RWPE1 (cell line): Measurements from ENCODE around the gene ACSM5.
A peak's percentile ranks its signal among the peaks of the same experiment; 100 is the strongest.

Experiments used
- CTCF ChIA-PET: fragments of 350-600 bp; sonication (Branson Sonifier 250); formaldehyde crosslinking; extraction: SDS; loops from one replicate; lab custom pipeline; 2021; lab: Yijun Ruan, JAX
- POLR2A ChIA-PET: fragments of 400-600 bp; formaldehyde crosslinking; extraction: SDS; loops from one replicate; lab custom pipeline; 2020; ENCODE audit warnings: antibody characterized with exemption; ENCODE audit not compliant: low non-redundant PET; lab: Yijun Ruan, JAX
- DNase-seq: peaks from one replicate; pipeline ENCODE4 v3.0.0; 2012; ENCODE audit warnings: low spot score
- H3K27ac ChIP-seq: fragments of 450-650 bp; 2 replicates; pipeline ENCODE4 v1.5.1; 2017
- CTCF ChIP-seq: fragments of 450-650 bp; conservative IDR thresholded peaks from 2 replicates; pipeline ENCODE4 v1.5.1; 2017; ENCODE audit warnings: low read depth, mild to moderate bottlenecking

The ACSM5 gene

GRCh38 chr16:20377181-20377580, 32.2 kb upstream of the ACSM5 start:
- TF ChIP-seq CTCF, result no peak
- no peak for DNase-seq
- H3K27ac ChIP-seq, result no peak overlapping the region
- ChIA-PET POLR2A (no interaction called here), CTCF (interaction anchor here (0.6 to 1.9 kb wide), 4 partner anchors 8 to 478 kb away, joined by 3 to 6 read pairs (median 4); no protein-coding TSS in a partner anchor)

DNA sequence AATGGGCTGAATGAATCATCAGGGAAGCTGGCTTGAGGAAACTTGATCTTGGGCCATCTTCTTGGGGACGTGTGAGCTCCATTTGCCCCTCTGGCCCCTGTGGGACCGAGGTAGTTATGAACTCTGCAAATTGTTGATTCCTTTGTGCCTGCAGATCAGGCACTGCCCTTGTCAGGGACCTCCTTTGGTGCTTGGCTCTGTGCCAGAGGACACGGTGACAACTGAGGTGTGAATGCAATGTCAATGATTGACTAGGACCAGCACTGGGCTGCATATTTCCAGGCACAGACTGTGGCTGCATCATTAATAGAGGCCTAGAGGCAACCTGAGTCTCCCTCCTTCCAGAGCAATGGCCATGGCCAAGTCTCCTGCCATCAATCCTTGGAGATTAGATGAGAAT, 28.6 kb upstream of the ACSM5 start:
- ChIA-PET CTCF (interaction anchor here (0.5 kb wide), 1 partner anchor 776 kb away, joined by 3 read pairs; no protein-coding TSS in a partner anchor), POLR2A (no interaction called here)

DNA sequence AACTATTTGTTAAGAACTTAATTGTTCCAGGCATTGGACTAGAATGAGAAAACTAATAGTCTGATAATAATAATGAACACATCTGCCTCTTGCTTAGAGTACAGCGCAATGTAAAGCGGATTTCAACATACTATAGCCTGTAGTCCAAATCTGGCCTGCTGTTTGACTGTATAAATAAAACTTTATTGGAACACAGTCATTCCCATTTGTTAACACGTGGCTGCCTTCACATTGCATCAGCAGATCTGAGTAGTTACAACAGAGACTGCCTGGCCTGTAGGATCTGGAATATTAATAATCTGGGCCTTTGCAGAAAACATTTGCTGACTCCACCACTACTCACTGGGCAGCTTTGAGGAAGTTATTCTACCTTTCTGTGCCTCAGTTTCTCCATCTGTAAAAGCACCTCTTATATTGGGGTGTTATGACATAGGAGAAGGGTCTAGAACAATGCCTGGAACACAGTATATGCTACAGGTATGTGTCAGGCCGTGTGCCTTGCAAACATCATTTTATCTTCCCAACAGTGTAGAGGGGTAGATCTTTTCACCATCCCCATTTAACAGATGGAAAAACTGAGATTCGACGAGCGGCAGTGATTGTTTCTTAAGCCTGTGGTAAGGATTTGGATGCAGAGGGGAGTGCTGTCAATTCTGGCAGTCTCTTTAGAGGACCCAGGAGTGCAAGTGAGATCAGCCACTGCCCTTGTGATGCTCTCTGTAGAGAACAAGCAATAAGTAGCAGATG, 27.0 kb upstream of the ACSM5 start:
- no peak for TF ChIP-seq CTCF
- no peak overlapping the region for H3K27ac ChIP-seq
- ChIA-PET CTCF (interaction anchor here (1.0 to 4.1 kb wide), 3 partner anchors 9 to 475 kb away, joined by 3 to 71 read pairs (median 4); no protein-coding TSS in a partner anchor), POLR2A (no interaction called here)
- no peak for DNase-seq

More for the DNA sequence above, 28.6 kb upstream of the ACSM5 start:
- no peak overlapping the region for H3K27ac ChIP-seq
- TF ChIP-seq CTCF, result no peak
- DNase-seq, result no peak

- peak; percentile 82 for TF ChIP-seq CTCF
- POLR2A ChIA-PET, result no interaction called here
- CTCF ChIA-PET, result interaction anchor here (0.6 to 4.1 kb wide), 10 partner anchors 10 to 793 kb away, joined by 3 to 71 read pairs (median 4); no protein-coding TSS in a partner anchor
- no peak overlapping the region for H3K27ac ChIP-seq
- peak; percentile 63 for DNase-seq
Measured at GRCh38 chr16:20383106-20384029, 26.0 kb upstream of the ACSM5 start.

DNA sequence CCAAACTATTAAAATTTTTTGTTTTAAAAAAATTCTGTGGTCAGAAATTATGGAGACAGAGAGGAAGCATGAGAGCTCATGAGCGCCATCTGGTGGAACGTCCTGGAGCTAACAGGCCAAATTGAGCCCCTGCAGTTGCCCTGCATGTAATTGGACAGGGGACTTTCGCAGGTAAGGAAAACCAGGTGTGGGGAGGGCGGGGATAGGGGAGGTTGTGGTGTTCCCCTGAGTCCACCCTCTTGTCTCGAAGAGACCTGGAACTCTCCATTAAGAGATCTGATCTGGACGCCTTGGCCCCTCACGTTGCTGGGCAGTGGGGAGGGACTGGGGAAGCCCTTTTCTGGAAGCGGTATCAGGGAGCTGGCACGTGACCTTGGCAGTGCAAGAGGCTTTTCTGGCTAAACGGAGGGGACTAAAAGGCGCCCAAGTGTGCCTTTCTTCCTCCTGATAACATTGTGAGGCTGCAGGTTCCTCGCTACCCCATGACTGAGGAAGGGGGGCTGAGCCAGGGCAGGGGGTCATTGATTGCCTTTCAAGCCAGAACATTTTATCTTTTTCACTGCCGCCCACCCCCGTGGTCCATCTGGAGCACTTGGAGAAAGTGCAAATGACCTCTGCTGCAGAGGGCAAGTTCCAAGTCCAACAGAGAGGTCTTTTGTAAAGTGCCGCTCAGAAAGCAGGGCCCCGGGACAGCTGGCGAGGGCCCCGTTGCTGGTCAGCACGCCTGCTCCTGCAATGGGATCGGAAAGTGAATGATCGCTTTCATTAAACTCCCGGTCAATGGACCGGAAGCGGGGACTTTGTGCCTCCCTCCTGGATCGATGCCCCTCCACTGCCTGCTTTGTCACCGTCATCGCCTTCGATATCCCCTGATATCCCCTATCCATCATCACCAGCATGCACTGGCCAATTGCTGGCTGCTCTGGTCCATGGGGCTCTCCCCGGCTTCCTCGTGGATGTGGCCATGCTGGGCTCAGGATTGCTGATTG, 23.2 kb upstream of the ACSM5 start:
- ChIA-PET POLR2A (no interaction called here), CTCF (interaction anchor here (0.6 to 4.1 kb wide), 14 partner anchors 8 to 1428 kb away, joined by 3 to 71 read pairs (median 4); no protein-coding TSS in a partner anchor)
- peak; percentile 85 for TF ChIP-seq CTCF
- no peak overlapping the region for H3K27ac ChIP-seq
- DNase-seq, result peak; percentile 65
